Type B pancreatic cell (in vitro differentiated cells): ENCODE data around the gene SPON2. TPM values are rescaled to one million over a fixed set of nuclear protein-coding genes. Genes with fewer than 3 reads are reported as not detected.
A peak's percentile ranks its signal among the peaks of the same experiment; 100 is the strongest.

ENCODE experiments used
- DNase-seq: peaks from one replicate; pipeline ENCODE4 v3.0.0; 2021; ENCODE audit warnings: mixed read lengths; ENCODE audit not compliant: unreplicated experiment; ENCODE audit errors: extremely low spot score
- H3K27ac Mint-ChIP-seq: 2 replicates; pipeline ENCODE4 v1.8.0; 2021; ENCODE audit warnings: mild to moderate bottlenecking, mixed read lengths
- H3K27me3 Mint-ChIP-seq: 2 replicates; pipeline ENCODE4 v1.8.0; 2021; ENCODE audit warnings: mixed read lengths
- H3K36me3 Mint-ChIP-seq: 2 replicates; pipeline ENCODE4 v1.8.0; 2021; ENCODE audit warnings: mixed read lengths
- H3K4me1 Mint-ChIP-seq: one replicate; pipeline ENCODE4 v1.8.0; 2021; ENCODE audit warnings: mixed read lengths; ENCODE audit not compliant: unreplicated experiment
- H3K4me3 Mint-ChIP-seq: 2 replicates; pipeline ENCODE4 v1.8.0; 2021; ENCODE audit warnings: mild to moderate bottlenecking, mixed read lengths
- H3K9me3 Mint-ChIP-seq: 2 replicates; pipeline ENCODE4 v1.8.0; 2021; ENCODE audit warnings: mixed read lengths
- CTCF ChIP-seq: fragments of 200-600 bp; sonication (generic); conservative IDR thresholded peaks from 2 replicates; pipeline ENCODE4 v1.5.0; 2021; ENCODE audit warnings: antibody characterized with exemption, mild to moderate bottlenecking
- total RNA-seq: library from RNA; stranded (reverse); gene quantifications from 2 replicates; pipeline ENCODE4 v1.2.1, GENCODE V29; 2021; ENCODE audit warnings: low replicate concordance

The SPON2 gene
- total RNA-seq, 1 donor from 2014 or later: 10.4 TPM

GRCh38 chr4:1207157-1207470 is 34.7 kb upstream of the SPON2 start:
- no peak for TF ChIP-seq CTCF
- peak; percentile 66 for DNase-seq
- no peak overlapping the region for H3K4me3 Mint-ChIP-seq
- H3K27ac Mint-ChIP-seq: no peak overlapping the region
- no peaks in the 10 kb centered on the region for H3K9me3 Mint-ChIP-seq
- no peaks in the 10 kb centered on the region for H3K36me3 Mint-ChIP-seq
- peaks cover 11% of the 10 kb centered on the region for H3K4me1 Mint-ChIP-seq
- no peaks in the 10 kb centered on the region for H3K27me3 Mint-ChIP-seq

- H3K9me3 Mint-ChIP-seq: no peaks in the 10 kb centered on the region
- DNase-seq: peak; percentile 50
Observed at GRCh38 chr4:1206299-1207156, 34.1 kb upstream of the SPON2 start.

GRCh38 chr4:1205586-1206298 is 33.4 kb upstream of the SPON2 start:
- no peak overlapping the region for H3K4me3 Mint-ChIP-seq
- H3K27me3 Mint-ChIP-seq: no peaks in the 10 kb centered on the region
- no peak for TF ChIP-seq CTCF
- peaks cover 16% of the 10 kb centered on the region for H3K4me1 Mint-ChIP-seq
- no peak overlapping the region for H3K27ac Mint-ChIP-seq
- no peaks in the 10 kb centered on the region for H3K9me3 Mint-ChIP-seq
- peak; percentile 64 for DNase-seq
- H3K36me3 Mint-ChIP-seq: no peaks in the 10 kb centered on the region

More at GRCh38 chr4:1206299-1207156, 34.1 kb upstream of the SPON2 start:
- Mint-ChIP-seq H3K4me1 (peaks cover 16% of the 10 kb centered on the region), H3K27me3 (no peaks in the 10 kb centered on the region), H3K27ac (no peak overlapping the region), H3K4me3 (no peak overlapping the region), H3K36me3 (no peaks in the 10 kb centered on the region)
- no peak for TF ChIP-seq CTCF

- no peak overlapping the region for H3K4me3 Mint-ChIP-seq
- TF ChIP-seq CTCF: no peak
- peak overlapping the region; percentile 7 for H3K27ac Mint-ChIP-seq
- peaks cover 16% of the 10 kb centered on the region for H3K4me1 Mint-ChIP-seq
- H3K9me3 Mint-ChIP-seq: no peaks in the 10 kb centered on the region
- peak; percentile 67 for DNase-seq
- no peaks in the 10 kb centered on the region for H3K36me3 Mint-ChIP-seq
- H3K27me3 Mint-ChIP-seq: no peaks in the 10 kb centered on the region
Observed at GRCh38 chr4:1204828-1205585, 32.6 kb upstream of the SPON2 start.

GRCh38 chr4:1204286-1204827 is 32.0 kb upstream of the SPON2 start:
- Mint-ChIP-seq H3K9me3 (no peaks in the 10 kb centered on the region), H3K4me3 (no peak overlapping the region), H3K36me3 (no peaks in the 10 kb centered on the region), H3K27me3 (no peaks in the 10 kb centered on the region), H3K4me1 (peaks cover 16% of the 10 kb centered on the region), H3K27ac (peak overlapping the region; percentile 7)
- TF ChIP-seq CTCF: no peak
- peak; percentile 45 for DNase-seq
